Testis (tissue), 2 donors: ENCODE results near the gene MRPL9.

ENCODE experiments used
- POLR2A ChIP-seq: fragments of 450-650 bp; IDR thresholded peaks from one replicate; pipeline ENCODE4 v1.6.1; 2017; ENCODE audit warnings: antibody characterized with exemption, mild to moderate bottlenecking, moderate library complexity
- TF ChIP-seq, protein P1 (sequence below), 3 experiments: fragments of 450-650 bp in 2 of 3; fragments of 200-600 bp in 1 of 3; sonication (generic) in 1 of 3; IDR thresholded peaks; one replicate each; pipeline ENCODE4 v1.5.1; 2016 to 2019; ENCODE audit warnings: antibody characterized with exemption in 3 of 3, mild to moderate bottlenecking in 2 of 3, moderate library complexity in 1 of 3

- TF ChIP-seq POLR2A: no peak
- TF ChIP-seq, protein P1, sequence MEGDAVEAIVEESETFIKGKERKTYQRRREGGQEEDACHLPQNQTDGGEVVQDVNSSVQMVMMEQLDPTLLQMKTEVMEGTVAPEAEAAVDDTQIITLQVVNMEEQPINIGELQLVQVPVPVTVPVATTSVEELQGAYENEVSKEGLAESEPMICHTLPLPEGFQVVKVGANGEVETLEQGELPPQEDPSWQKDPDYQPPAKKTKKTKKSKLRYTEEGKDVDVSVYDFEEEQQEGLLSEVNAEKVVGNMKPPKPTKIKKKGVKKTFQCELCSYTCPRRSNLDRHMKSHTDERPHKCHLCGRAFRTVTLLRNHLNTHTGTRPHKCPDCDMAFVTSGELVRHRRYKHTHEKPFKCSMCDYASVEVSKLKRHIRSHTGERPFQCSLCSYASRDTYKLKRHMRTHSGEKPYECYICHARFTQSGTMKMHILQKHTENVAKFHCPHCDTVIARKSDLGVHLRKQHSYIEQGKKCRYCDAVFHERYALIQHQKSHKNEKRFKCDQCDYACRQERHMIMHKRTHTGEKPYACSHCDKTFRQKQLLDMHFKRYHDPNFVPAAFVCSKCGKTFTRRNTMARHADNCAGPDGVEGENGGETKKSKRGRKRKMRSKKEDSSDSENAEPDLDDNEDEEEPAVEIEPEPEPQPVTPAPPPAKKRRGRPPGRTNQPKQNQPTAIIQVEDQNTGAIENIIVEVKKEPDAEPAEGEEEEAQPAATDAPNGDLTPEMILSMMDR (IDR thresholded peaks at IDR 0.05): no peak
Measured at GRCh38 chr1:151779852-151780251, 16.6 kb upstream of the MRPL9 start.
